NK-92 treated with Interleukin-12 subunit alpha and Interleukin-12 subunit beta, amount 100 ng/mL, for 24 hours (cell line): ENCODE measurements around the gene HDDC3.

ENCODE experiments used
- DNase-seq: peaks from one replicate; lab custom pipeline; 2025; lab: John Stamatoyannopoulos, UW

HDDC3 gene

GRCh38 chr15:90931828-90932659 is at the start of gene HDDC3:
Gene HDDC3 (minus strand): TSS chr15:90932549. CDS start chr15:90932540, 9 bp downstream.
- peak; percentile 88 for DNase-seq

DNA sequence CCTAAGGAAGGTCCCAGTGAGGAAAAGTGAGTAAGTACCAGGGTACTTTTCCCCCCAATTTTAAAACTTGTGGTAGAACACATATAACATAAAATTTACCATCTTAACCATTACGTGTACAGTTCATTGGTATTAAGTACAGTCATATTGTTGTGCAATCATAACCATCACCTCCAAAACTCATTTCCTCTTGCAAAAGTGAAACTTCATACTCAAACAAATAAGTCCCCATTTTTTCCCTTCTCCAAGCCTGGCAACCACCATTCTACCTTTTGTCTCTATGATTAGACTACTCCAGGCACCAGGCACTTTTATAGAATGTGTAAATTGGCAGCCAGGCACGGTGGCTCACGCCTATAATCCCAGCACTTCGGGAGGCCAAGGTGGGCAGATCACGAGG is 49.8 kb upstream of the HDDC3 start:
- DNase-seq: peak; percentile 9

DNA sequence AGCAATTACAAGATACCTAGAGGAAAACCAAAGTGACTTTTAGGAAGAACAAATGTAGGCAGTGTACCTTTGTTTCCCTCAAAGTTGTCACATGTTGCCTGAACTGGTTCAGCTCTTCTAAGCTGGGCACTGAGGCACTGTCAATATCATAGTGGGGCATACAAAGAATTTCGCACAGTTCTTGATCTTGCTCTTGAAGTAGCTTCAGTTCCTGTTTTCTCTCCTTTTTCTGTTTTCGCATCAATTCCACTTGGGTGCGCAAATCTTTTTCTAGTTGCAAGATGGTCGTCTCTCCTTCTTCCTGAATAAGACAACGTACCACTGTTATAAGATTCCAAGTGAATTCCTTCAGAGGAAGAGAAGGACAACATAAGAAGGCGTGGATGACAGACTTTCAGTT is 49.3 kb upstream of the HDDC3 start:
- DNase-seq: no peak

- no peak for DNase-seq
These were observed 47.2 kb upstream of the HDDC3 start for GRCh38 chr15:90979582-90979981.

DNA sequence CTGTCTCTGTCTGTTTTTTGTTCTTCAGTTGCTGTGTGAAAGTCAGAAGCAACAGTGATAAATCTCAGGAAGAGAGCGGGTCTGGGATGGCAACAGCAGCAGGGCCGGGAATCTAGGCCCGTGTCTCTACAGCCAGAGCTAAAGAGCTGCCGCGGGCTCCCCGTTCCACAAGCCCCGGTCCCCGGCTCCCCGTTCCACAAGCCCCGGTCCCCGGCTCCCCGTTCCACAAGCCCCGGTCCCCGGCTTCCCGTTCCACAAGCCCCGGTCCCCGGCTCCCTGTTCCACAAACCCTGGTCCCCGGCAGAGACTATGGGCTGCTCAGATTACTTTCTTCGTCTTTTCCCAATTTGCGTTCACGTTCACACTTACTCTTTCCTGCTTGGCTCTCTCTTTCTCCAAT is 41.9 kb upstream of the HDDC3 start:
- DNase-seq: no peak

DNA sequence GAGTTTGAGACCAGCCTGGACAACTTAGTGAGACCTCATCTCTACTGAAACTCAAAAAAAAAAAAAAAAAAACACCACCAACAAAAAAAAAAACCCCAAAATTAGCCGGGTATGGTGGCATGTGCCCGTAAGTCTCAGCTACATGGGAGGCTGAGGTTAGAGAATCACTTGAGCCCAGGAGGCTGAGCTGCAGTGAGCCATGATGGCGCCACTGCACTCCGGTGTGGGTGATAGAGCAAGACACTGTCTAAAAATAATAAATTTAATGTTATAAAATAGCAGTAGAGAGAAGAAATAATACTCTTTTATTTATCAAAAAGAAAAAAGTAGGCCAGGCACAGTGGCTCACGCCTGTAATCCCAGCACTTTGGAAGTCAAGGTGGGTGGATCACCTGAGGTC is 39.8 kb upstream of the HDDC3 start:
- no peak for DNase-seq

DNA sequence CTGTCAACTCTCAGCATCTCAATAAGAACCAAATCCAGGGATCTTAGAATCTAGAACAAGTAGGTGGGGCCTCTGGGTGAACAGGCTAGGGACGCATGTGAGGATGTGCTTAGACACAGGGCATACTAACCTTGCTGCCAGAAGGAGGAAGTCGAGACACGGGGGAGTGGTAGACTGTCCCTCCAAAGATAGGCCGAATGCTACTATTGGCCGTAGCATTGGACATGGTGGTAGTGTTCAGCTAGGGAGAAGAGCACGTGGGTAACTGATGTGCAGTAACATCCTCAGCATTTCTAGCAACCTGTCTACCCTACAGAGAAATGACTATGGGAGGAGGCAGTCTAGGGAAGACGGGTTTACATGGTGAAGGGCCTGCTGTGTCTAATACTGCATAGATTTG is 37.9 kb upstream of the HDDC3 start:
- no peak for DNase-seq

DNA sequence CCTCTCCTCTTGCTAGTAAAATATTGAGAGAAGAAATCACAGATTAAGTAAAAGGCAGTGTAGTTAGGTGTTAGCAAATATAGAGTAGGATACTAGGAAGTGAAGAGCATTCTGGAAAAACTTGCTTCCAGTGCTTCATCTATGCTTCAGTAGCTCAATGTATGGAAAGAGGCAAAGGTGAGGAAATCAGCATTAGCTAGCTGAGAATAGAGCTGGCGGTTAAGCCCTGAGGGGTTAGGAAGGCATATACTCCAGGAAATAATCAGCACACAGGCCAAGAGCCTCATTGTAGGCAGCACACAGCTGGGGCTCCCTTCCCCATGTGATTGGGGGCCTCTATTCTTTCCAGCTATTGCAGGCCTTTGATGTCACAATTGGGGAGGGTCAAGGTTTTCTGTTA is 36.1 kb upstream of the HDDC3 start:
- no peak for DNase-seq

DNA sequence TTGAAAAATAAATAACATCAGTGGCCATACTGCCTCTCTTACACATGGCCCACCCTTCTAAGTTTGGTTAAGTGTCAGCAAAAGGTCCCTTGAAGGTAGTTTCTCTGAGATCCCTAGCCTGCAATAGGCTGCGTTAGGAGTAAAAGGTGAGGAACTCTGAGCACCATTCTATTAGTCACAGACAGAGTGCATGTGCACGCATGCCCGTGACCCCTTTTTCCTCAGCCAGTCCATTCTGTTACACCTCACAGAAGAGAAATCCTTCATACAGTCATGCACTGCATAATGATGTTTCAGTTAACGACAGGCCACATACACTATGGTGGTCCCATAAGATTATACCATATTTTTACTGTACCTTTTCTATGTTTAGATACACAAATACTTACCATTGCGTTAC is 34.9 kb upstream of the HDDC3 start:
- no peak for DNase-seq

- DNase-seq: no peak
These were observed 33.9 kb upstream of the HDDC3 start for GRCh38 chr15:90966262-90966661.

DNA sequence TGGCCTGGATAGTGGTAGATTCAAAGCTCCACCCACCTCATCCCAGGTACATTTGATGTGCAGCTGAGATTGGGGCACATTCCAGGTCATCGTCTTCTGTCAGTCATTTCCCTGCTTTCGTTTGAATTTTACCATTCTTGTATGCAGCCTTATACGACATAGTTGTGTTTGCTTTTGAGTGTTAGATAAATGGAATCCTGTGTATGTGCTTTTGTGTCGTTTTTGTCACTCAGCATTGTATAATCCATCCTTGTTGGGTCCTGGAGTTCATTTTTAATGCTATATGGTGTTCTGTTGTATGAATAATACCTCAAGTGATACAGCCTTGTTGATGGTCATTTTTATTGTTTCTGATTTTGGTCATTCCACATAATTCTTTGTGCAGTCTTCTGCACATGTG is 29.7 kb upstream of the HDDC3 start:
- no peak for DNase-seq

DNA sequence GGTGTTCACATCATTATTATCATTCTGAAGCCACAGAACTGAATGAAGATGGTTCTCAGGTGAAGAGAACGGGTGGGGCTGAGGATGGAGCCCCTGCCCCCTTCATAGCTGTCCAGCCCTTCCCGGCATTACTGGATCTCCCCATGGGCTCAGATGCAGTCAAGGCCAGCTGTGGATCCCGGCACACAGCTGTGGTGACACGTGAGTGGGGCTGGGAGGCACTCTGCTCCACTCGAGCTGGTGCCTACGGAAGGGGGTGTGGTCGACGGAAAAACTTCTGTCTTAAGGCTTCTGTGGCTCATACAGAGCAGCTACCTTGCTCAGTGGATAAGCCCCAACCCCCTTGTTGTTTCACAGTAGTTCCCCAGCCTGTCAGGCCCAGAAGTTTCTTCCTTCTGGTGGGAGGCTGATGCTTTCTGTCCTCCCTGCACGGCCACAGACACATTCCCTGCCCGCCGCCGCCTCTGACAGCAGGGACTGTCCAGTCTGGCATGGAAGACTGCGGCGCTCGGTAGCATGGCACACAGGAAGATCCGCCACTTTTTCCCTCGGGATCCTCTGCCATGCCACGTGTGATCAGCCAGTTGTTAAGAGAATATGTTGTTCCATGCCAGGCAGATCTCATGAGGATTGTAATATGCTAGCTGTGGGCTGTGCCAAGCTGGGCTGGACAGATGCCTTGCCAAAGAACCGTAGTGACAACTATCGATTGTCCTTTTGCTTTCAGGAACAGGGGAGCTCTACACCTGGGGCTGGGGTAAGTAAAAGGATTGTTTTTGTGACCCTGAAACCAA is 28.1 kb upstream of the HDDC3 start:
- DNase-seq: no peak

- DNase-seq: no peak
These were observed 27.5 kb upstream of the HDDC3 start for GRCh38 chr15:90959894-90960293.

DNA sequence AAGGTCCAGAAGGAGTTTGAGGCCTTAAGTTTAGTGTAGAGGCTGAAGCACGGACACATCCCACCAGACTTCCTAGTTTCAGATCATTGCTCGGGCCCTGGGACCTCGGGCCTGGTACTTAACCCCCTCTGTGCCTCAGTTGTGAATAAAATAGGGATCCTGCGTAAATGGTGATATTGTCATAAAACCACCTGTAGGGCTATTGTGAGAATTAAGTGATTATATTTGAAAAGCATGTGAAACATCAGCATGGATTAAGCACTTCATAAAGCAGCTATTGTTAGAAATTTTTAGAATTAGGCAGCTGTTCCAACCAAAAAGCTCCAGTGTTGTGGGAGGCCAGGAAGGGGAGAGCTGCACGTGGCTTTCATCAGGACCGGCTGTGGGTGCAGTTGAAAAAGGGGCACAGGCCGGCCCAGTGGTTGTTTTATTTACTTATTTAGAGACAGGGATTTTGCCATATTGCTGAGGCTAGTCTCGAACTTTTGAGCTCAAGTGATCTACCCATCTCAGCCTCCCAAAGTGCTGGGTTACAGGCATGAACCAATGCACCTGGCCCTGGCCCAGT is 26.8 kb upstream of the HDDC3 start:
- no peak for DNase-seq

GRCh38 chr15:90957791-90958190 is 25.4 kb upstream of the HDDC3 start:
- DNase-seq: no peak

GRCh38 chr15:90957031-90957790 is 24.9 kb upstream of the HDDC3 start:
- no peak for DNase-seq

- DNase-seq: no peak
These were observed 24.1 kb upstream of the HDDC3 start for GRCh38 chr15:90956274-90957030.

GRCh38 chr15:90955624-90956273 is 23.4 kb upstream of the HDDC3 start:
- DNase-seq: no peak

GRCh38 chr15:90954712-90955623 is 22.6 kb upstream of the HDDC3 start, which contains the start of gene RCCD1:
Gene RCCD1 (plus strand): TSS chr15:90954884. CDS start chr15:90956735, 1,851 bp downstream.
- DNase-seq: peak; percentile 94
